ENCODE data around the gene ACTN1.

ACTN1 gene

GRCh38 chr14:68836082-68836481, 143.0 kb downstream of the ACTN1 start:
- no peak for DNase-seq

- no peak for DNase-seq
These were observed 144.3 kb downstream of the ACTN1 start for GRCh38 chr14:68834816-68835215.

DNA sequence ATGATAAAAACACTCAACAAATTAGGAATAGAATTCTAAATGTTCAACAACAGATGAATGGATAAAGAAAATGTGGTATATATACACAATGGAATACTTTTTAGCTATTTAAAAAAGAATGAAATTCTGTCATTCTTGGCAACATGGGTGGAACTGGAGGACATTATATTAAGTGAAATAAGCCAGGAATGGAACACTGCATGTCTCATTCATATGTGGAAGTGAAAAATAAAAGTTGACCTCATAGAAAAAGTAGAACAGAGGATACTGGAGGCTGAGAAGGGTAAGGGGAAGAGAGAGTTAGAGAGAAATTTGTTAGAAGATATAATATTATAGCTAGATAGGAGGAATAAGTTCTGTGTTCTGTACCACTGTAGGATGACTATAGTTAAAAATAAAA, 150.4 kb downstream of the ACTN1 start:
- no peak for DNase-seq

DNA sequence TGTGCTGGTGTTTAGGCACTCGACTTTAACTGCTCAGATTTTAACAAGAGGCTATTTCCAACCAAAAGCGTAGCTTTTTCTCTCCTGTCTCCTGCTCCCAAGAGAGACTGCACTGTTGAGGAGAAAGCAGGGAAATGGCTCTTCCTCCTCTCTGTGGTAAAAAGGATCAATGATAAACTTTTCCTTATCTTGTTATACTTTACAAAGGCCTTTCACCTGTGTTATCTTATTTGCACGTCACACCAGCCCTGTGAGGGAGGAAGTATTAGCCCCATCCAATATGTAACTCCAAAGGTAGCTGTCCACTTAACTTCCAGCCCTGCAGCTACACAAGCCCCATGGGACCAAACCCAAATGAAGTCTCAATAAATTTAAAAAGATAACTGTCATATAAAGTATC, 153.4 kb downstream of the ACTN1 start:
- no peak for DNase-seq

- peak in 46 of 58 donors; percentile 6 to 69 (median 34) for DNase-seq
These were observed 154.4 kb downstream of the ACTN1 start for GRCh38 chr14:68824517-68825347.

DNA sequence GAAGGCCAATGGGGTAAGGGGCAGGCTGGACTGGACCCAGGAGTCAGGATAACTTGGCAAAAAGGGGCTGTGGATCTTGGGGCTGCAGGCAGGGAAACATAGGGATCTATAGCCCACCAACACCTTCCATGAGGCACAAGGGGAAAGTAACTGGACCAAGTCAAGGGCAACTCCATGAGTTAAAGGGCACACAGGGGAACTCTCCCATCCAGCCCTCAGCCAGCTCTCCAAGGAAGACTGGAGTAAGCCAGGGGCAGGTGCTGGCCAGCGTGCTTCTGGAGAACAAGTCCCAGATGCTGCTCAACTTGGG, 154.9 kb downstream of the ACTN1 start:
- DNase-seq: no peak
